ENCODE data around the gene FHIT.

GRCh38 chr3:59925946-59926345 lies 1325.3 kb downstream of the FHIT start:
- TF ChIP-seq GABPA (IDR thresholded peaks at IDR 0.05 in 1 of 2, conservative IDR thresholded peaks at IDR 0.05 in 1 of 2): no peak
- no peak for TF ChIP-seq CTCF (IDR thresholded peaks at IDR 0.05; ENCODE audit: low read depth, low read length, missing input control)
- no peak for TF ChIP-seq RAD21 (IDR thresholded peaks at IDR 0.05)
- no peak for TF ChIP-seq REST (IDR thresholded peaks at IDR 0.05)
- TF ChIP-seq, protein P1, sequence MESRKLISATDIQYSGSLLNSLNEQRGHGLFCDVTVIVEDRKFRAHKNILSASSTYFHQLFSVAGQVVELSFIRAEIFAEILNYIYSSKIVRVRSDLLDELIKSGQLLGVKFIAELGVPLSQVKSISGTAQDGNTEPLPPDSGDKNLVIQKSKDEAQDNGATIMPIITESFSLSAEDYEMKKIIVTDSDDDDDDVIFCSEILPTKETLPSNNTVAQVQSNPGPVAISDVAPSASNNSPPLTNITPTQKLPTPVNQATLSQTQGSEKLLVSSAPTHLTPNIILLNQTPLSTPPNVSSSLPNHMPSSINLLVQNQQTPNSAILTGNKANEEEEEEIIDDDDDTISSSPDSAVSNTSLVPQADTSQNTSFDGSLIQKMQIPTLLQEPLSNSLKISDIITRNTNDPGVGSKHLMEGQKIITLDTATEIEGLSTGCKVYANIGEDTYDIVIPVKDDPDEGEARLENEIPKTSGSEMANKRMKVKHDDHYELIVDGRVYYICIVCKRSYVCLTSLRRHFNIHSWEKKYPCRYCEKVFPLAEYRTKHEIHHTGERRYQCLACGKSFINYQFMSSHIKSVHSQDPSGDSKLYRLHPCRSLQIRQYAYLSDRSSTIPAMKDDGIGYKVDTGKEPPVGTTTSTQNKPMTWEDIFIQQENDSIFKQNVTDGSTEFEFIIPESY (IDR thresholded peaks at IDR 0.05): no peak

Measured in liver (tissue), 3 donors.